Endodermal cell (in vitro differentiated cells): ENCODE results near the gene BLTP2. TPM values are rescaled to one million over a fixed set of nuclear protein-coding genes. Genes with fewer than 3 reads are reported as not detected.

Experiments
- DNase-seq: peaks from one replicate; pipeline ENCODE4 v3.0.0-alpha.2; 2017
- H3K27ac ChIP-seq: 2 replicates; pipeline ENCODE4 v1.5.1; 2013; ENCODE audit warnings: mild to moderate bottlenecking, low read depth, low read length, moderate library complexity
- H3K27me3 ChIP-seq: 2 replicates; pipeline ENCODE4 v1.6.1; 2013; ENCODE audit warnings: mild to moderate bottlenecking, low read length, moderate library complexity; ENCODE audit not compliant: insufficient read depth, control insufficient read depth, poor library complexity, severe bottlenecking
- H3K36me3 ChIP-seq: 2 replicates; pipeline ENCODE4 v1.7.0; 2013; ENCODE audit warnings: mild to moderate bottlenecking, low read length, moderate library complexity; ENCODE audit not compliant: control insufficient read depth, insufficient read depth
- H3K4me1 ChIP-seq: one replicate; pipeline ENCODE4 v1.7.0; 2013; ENCODE audit warnings: low read length; ENCODE audit not compliant: control insufficient read depth, insufficient read depth
- H3K4me3 ChIP-seq: 2 replicates; pipeline ENCODE4 v1.5.1; 2013; ENCODE audit warnings: mild to moderate bottlenecking, low read length, moderate library complexity
- H3K9ac ChIP-seq: 2 replicates; pipeline ENCODE4 v1.6.1; 2013; ENCODE audit warnings: mild to moderate bottlenecking, low read length, moderate library complexity; ENCODE audit not compliant: poor library complexity, severe bottlenecking; ENCODE audit errors: extremely low read depth
- H3K9me3 ChIP-seq: 2 replicates; pipeline ENCODE4 v1.6.1; 2013; ENCODE audit warnings: mild to moderate bottlenecking, low read length, moderate library complexity; ENCODE audit not compliant: control insufficient read depth
- H3K27ac Mint-ChIP-seq: 2 replicates; pipeline ENCODE4 v1.8.0; 2020; ENCODE audit warnings: mixed read lengths
- H3K27me3 Mint-ChIP-seq: 2 replicates; pipeline ENCODE4 v1.8.0; 2021; ENCODE audit warnings: mild to moderate bottlenecking, mixed read lengths; ENCODE audit not compliant: insufficient read depth
- H3K36me3 Mint-ChIP-seq: 2 replicates; pipeline ENCODE4 v1.8.0; 2020; ENCODE audit warnings: low read depth, mixed read lengths
- H3K4me1 Mint-ChIP-seq: 2 replicates; pipeline ENCODE4 v1.8.0; 2020; ENCODE audit warnings: mixed read lengths
- H3K4me3 Mint-ChIP-seq: 2 replicates; pipeline ENCODE4 v1.8.0; 2020; ENCODE audit warnings: mild to moderate bottlenecking, moderate library complexity, mixed read lengths
- H3K9me3 Mint-ChIP-seq: 2 replicates; pipeline ENCODE4 v1.8.0; 2020; ENCODE audit warnings: mild to moderate bottlenecking, mixed read lengths
- WGBS, 2 experiments: methylation state at CpG; one replicate each; pipeline versions ENCODE4 v1.1.5 to v1.1.7; 2013; ENCODE audit warnings: missing lambda C conversion rate in 2 of 2, mixed read lengths in 1 of 2; ENCODE audit not compliant: insufficient coverage in 1 of 2, insufficient read length in 1 of 2; 5-methylcytosine and 5-hydroxymethylcytosine counted together
- total RNA-seq, 2 donors: library from RNA; stranded (reverse); fragmentation: NEBNext Ultra II Directional in 1 of 2; extraction: Animal tissue kit (Norgen Biotek cat#: 25700) in 1 of 2; gene quantifications; 2 replicates in 1 of 2; 3 replicates in 1 of 2; pipeline ENCODE4 v1.2.1, GENCODE V29; 2021
- TF ChIP-seq, protein P1 (sequence below): fragments of 200-600 bp; sonication (generic); conservative IDR thresholded peaks from 2 replicates; pipeline ENCODE4 v1.5.0; 2021; ENCODE audit warnings: antibody characterized with exemption, mild to moderate bottlenecking

The BLTP2 gene
- total RNA-seq, 2 donors from 2014 or later = 132 to 144 TPM

- Histone ChIP-seq H3K9ac (no peak overlapping the region), H3K9me3 (no peaks in the 10 kb centered on the region), H3K4me3 (no peak overlapping the region), H3K4me1 (no peaks in the 10 kb centered on the region), H3K27ac (no peak overlapping the region), H3K36me3 (peaks cover 79% of the 10 kb centered on the region), H3K27me3 (peaks cover 47% of the 10 kb centered on the region)
- H3K4me1 Mint-ChIP-seq = peaks cover 15% of the 10 kb centered on the region
- TF ChIP-seq, protein P1, sequence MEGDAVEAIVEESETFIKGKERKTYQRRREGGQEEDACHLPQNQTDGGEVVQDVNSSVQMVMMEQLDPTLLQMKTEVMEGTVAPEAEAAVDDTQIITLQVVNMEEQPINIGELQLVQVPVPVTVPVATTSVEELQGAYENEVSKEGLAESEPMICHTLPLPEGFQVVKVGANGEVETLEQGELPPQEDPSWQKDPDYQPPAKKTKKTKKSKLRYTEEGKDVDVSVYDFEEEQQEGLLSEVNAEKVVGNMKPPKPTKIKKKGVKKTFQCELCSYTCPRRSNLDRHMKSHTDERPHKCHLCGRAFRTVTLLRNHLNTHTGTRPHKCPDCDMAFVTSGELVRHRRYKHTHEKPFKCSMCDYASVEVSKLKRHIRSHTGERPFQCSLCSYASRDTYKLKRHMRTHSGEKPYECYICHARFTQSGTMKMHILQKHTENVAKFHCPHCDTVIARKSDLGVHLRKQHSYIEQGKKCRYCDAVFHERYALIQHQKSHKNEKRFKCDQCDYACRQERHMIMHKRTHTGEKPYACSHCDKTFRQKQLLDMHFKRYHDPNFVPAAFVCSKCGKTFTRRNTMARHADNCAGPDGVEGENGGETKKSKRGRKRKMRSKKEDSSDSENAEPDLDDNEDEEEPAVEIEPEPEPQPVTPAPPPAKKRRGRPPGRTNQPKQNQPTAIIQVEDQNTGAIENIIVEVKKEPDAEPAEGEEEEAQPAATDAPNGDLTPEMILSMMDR = no peak
- H3K36me3 Mint-ChIP-seq = peaks cover 75% of the 10 kb centered on the region
- 93 to 97% methylated on average over 4 of the region's 4 CpGs for WGBS, 2 experiments
- H3K4me3 Mint-ChIP-seq = no peak overlapping the region
- no peaks in the 10 kb centered on the region for H3K9me3 Mint-ChIP-seq
- no peak overlapping the region for H3K27ac Mint-ChIP-seq
- no peak for DNase-seq
- H3K27me3 Mint-ChIP-seq = peaks cover 37% of the 10 kb centered on the region
Measured at GRCh38 chr17:28626818-28627217, 18.1 kb downstream of the BLTP2 start.

DNA sequence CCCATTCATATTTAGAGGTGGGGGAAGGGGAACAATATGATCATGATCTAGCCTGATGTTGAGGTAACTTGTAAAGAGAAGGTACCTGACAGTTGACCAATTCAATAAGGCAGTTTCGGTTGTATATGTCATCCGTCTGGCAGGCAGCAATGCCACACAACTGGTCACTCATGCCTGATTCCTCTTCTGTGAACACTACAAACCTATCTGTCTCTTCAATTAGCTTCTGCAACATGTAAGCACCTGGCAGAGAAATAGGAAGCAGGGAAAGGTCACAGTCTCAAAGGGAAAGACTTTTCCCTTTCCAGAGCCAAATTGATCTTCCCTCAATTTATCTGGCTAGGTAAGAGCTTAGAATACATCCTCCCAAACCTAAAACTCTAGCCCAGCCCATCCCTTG, 20.8 kb downstream of the BLTP2 start:
- H3K27ac Mint-ChIP-seq = no peak overlapping the region
- no peak overlapping the region for H3K27ac ChIP-seq
- 89 to 100% methylated on average over 2 of the region's 2 CpGs for WGBS, 2 experiments
- H3K4me1 Mint-ChIP-seq = peaks cover 18% of the 10 kb centered on the region
- TF ChIP-seq, protein P1 = no peak
- H3K9me3 ChIP-seq = no peaks in the 10 kb centered on the region
- H3K9ac ChIP-seq = no peak overlapping the region
- H3K36me3 Mint-ChIP-seq = peaks cover 84% of the 10 kb centered on the region
- peaks cover 52% of the 10 kb centered on the region for H3K27me3 Mint-ChIP-seq
- no peaks in the 10 kb centered on the region for H3K9me3 Mint-ChIP-seq
- no peak overlapping the region for H3K4me3 ChIP-seq
- H3K4me1 ChIP-seq = no peaks in the 10 kb centered on the region
- peaks cover 72% of the 10 kb centered on the region for H3K27me3 ChIP-seq
- DNase-seq = no peak
- no peak overlapping the region for H3K4me3 Mint-ChIP-seq
- peaks cover 81% of the 10 kb centered on the region for H3K36me3 ChIP-seq

DNA sequence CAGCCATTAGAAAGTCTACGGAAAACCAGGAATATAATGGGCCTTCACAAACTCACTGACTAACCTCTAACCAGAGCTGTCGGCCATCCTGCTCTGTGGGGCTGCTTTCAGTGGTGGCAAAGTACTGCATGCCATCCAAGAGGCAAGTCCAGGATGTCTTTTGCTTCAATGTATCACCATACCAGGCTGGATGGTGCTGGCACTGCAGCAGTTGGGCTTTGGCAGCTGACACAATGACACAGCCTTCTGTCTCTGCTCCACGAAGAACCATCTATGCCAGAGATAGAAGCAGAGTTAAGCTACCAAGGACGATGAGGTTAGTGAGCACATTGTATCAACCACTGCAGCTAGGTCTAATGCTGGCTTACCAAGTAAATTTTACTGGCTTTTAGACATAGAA, 21.3 kb downstream of the BLTP2 start:
- Histone ChIP-seq H3K9me3 (no peaks in the 10 kb centered on the region), H3K9ac (no peak overlapping the region), H3K4me1 (no peaks in the 10 kb centered on the region), H3K27ac (no peak overlapping the region), H3K36me3 (peaks cover 85% of the 10 kb centered on the region), H3K4me3 (no peak overlapping the region), H3K27me3 (peaks cover 73% of the 10 kb centered on the region)
- Mint-ChIP-seq H3K27ac (no peak overlapping the region), H3K4me1 (peaks cover 18% of the 10 kb centered on the region), H3K27me3 (peaks cover 52% of the 10 kb centered on the region), H3K4me3 (no peak overlapping the region), H3K9me3 (no peaks in the 10 kb centered on the region), H3K36me3 (peaks cover 88% of the 10 kb centered on the region)
- WGBS, 2 experiments = 93 to 100% methylated on average over 4 of the region's 4 CpGs
- no peak for DNase-seq
- TF ChIP-seq, protein P1 = no peak
